Fibroblast of villous mesenchyme (primary cell): ENCODE results near the gene TPD52L2. TPM values are rescaled to one million over a fixed set of nuclear protein-coding genes. Genes with fewer than 3 reads are reported as not detected.

ENCODE experiments used
- DNase-seq: peaks from one replicate; pipeline ENCODE4 v3.0.0-alpha.2; 2010; ENCODE audit warnings: low read depth
- H3K4me3 ChIP-seq: 2 replicates; pipeline ENCODE4 v1.5.1; 2011; ENCODE audit warnings: low read depth, mild to moderate bottlenecking, low read length
- total RNA-seq: library from RNA; depleted of rRNA; stranded (reverse); fragments of >200 nt; gene quantifications from 2 replicates; pipeline ENCODE4 v1.2.3, GENCODE V29; 2012
- TF ChIP-seq, protein P1 (sequence below): IDR thresholded peaks from 2 replicates; pipeline ENCODE4 v1.5.1; 2012; ENCODE audit warnings: low read depth, mild to moderate bottlenecking, low read length; ENCODE audit not compliant: insufficient read depth

The TPD52L2 gene
- total RNA-seq: 103 and 115 TPM in 2 replicates

DNA sequence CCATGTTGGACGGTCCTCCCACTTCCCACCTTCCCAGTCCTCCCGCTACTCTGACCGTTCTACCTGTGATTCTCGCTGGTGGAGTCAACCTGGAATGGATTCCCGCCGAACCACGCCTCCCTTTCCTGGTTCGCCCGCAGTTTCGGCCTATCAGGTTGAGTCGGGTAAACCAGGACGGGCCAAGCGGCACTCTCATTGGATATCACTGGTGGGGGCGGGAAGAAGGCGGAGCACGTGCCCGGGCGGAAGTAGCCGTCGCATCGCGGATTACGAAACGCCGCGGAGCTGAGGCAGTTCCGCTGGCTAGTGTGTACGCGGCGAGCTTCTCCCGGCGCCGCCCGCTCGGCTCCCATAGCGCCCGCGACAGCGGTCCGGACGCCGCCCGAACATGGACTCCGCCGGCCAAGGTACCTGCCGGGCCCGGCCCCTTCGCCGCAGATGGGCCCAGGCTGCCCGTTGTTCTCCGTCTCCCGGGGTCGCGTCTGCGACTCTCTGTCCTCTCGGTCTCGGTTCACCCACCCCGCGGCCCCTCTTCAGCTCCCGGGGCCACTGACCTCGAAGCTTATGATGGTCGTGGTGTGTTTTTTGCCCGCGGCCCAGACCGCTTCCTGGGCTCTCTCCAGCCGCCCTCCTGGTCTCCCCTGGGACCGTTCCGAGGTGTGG lies at the start of gene TPD52L2:
TPD52L2 (plus strand) TSS at position 293 of the 663 bp plus-strand sequence; CDS start at position 389, 96 bp downstream.
- peak within 1 kb of the TSS; percentile 70 for H3K4me3 ChIP-seq
- TF ChIP-seq, protein P1, sequence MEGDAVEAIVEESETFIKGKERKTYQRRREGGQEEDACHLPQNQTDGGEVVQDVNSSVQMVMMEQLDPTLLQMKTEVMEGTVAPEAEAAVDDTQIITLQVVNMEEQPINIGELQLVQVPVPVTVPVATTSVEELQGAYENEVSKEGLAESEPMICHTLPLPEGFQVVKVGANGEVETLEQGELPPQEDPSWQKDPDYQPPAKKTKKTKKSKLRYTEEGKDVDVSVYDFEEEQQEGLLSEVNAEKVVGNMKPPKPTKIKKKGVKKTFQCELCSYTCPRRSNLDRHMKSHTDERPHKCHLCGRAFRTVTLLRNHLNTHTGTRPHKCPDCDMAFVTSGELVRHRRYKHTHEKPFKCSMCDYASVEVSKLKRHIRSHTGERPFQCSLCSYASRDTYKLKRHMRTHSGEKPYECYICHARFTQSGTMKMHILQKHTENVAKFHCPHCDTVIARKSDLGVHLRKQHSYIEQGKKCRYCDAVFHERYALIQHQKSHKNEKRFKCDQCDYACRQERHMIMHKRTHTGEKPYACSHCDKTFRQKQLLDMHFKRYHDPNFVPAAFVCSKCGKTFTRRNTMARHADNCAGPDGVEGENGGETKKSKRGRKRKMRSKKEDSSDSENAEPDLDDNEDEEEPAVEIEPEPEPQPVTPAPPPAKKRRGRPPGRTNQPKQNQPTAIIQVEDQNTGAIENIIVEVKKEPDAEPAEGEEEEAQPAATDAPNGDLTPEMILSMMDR: no peak
- peak; percentile 99 for DNase-seq

DNA sequence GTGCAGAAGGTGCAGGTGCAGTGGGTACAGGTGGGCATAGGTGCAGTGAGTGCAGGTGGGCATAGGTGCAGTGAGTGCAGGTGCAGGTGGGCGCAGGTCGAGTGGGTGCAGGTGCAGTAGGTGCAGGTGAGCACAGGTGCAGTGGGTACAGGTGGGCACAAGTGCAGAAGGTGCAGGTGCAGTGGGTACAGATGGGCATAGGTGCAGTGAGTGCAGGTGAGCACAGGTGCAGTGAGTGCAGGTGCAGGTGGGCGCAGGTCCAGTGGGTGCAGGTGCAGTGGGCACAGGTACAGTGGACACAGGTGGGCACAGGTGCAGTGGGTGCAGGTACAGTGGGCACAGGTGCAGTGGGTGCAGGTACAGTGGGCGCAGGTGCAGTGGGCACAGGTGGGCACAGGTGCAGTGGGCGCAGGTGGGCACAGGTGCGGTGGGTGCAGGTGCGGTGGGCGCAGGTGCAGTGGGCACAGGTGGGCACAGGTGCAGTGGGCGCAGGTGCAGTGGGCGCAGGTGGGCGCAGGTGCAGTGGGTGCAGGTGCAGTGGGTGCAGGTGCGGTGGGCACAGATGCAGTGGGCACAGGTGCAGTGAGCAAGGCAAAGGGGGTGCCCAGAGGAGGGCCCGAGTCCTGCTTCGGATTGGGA lies 49.3 kb upstream of the TPD52L2 start:
- TF ChIP-seq, protein P1: no peak
- DNase-seq: no peak
- H3K4me3 ChIP-seq: no peak overlapping the region

DNA sequence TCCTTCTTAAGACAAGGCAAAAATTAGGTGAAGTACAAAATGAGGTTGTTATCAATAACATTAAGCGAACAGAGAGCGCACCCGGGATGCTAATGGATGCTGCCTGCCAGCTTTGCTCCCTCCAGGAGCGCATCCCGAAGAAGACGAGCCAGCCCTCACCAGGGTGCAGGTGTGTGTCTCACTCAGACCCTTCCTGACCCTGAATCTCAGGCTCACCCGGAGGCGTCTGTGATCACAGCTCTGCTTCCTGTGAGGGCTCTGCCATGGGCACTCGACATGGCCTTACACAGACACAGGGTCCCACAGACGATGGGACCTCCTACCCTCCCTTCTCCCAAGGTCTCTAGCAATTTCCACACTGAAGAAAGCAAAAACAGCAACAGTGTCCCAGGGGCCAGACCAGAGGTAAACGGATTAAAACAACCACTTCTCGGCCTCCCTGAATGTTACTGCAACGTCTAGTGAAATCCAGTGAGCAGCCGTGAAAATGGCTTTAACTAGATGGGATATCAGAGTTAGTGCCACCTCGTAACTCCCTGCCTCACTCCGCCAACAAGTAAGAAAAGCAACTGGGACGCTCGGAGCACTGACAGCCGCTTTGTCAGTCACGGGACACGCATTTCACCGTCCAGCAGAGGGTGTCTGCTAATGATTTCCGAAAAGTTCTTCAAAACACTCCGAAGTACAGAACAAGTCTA lies 45.7 kb upstream of the TPD52L2 start:
- DNase-seq: peak; percentile 72
- TF ChIP-seq, protein P1: peak; percentile 43
- peak overlapping the region; percentile 30 for H3K4me3 ChIP-seq

DNA sequence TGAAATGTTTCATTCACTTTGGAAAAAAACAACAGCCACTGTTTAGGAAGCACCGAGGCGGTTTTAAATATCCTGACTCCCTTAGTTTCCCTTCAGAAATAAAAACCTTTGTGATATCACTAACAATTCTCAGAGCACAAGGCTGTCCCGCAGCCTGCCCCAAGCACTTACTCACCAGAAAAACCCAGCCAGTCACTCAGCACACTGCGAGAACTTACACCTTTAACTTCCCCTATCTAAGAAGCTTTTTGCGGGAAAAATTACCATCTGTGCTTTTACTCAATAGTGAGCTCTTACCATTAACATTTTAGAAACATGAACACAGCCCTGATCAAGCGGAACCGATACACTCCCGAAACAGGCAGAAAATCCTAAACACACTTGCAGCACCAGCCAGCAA lies 43.3 kb upstream of the TPD52L2 start:
- no peak overlapping the region for H3K4me3 ChIP-seq
- TF ChIP-seq, protein P1: no peak
- DNase-seq: no peak

DNA sequence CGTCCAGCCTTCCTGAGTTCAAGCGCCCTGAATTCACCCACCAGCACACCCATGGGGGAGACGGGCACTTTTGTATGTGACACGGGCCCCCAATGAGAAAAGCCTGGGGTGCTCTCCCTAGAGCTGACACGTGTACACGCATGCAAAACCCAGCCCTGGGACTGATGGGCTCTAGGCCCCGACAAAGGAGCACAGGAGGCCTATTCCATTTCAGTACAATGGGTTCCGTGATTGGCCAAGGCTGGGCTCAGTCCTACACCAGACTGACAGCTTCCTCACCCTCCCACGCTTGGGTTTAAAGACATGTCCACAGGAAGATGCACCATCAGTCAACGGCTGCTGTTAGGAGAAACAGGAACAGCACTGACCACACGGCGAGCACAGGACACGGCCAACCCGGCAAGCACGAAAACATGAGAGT lies 42.8 kb upstream of the TPD52L2 start:
- H3K4me3 ChIP-seq: no peak overlapping the region
- TF ChIP-seq, protein P1: no peak
- no peak for DNase-seq

DNA sequence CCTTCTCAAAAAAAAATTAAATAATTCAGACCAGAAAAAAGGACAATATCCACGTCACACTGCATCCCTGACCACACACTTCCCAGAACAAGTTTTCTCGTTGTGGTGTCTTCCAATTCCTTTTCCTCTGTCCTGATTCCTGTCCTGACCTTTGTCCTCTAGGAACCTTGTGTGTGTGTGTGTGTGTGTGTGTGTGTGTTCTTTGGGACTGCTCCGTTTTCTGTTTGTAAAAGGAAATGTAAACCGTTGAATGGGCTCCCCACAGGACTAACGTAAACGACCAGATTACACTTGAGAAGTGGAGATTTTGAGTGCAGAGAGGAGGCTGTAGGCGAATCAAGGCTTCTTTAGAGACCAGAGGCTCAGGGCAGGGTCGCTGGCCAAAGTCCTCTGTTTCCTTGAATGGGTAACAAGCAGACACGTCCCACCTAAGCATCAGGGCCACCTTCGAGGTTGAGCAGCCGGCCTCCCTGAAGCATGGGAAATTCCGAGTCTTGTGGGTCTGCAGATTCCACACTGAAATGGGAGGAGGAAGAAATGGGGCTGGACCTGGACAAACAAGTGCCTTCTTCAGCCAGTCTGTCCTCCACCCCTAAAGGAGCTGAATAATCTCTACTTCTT lies 41.3 kb upstream of the TPD52L2 start:
- no peak overlapping the region for H3K4me3 ChIP-seq
- TF ChIP-seq, protein P1: no peak
- no peak for DNase-seq
